Spleen (tissue), 11 donors: ENCODE data around the gene DHX34. TPM values are rescaled to one million over a fixed set of nuclear protein-coding genes. Genes with fewer than 3 reads are reported as not detected.

Experiments
- DNase-seq: peaks from one replicate; pipeline ENCODE4 v3.0.0-alpha.2; 2020
- H3K27ac ChIP-seq, 8 donors: fragments of 200-600 bp; sonication (generic) in 7 of 8; 1 replicate in 4 of 8; 2 replicates in 4 of 8; pipeline versions ENCODE4 v1.5.0 to v1.8.0; 2016 to 2021; ENCODE audit warnings: inconsistent platforms in 4 of 8, mild to moderate bottlenecking in 4 of 8, moderate library complexity in 1 of 8
- H3K27me3 ChIP-seq, 7 donors: fragments of 200-600 bp; sonication (generic) in 6 of 7; replicated peaks in 1 of 7; 1 replicate in 4 of 7; 2 replicates in 3 of 7; pipeline versions ENCODE4 v1.5.0 to v1.8.0; 2016 to 2021; ENCODE audit warnings: inconsistent platforms in 3 of 7, mild to moderate bottlenecking in 1 of 7
- H3K36me3 ChIP-seq, 6 donors: fragments of 200-600 bp; sonication (generic) in 5 of 6; 1 replicate in 4 of 6; 2 replicates in 2 of 6; pipeline versions ENCODE4 v1.5.0 to v1.8.0; 2016 to 2021; ENCODE audit warnings: inconsistent platforms in 2 of 6
- H3K4me1 ChIP-seq, 6 donors: fragments of 200-600 bp; sonication (generic) in 5 of 6; 1 replicate in 3 of 6; 2 replicates in 3 of 6; pipeline versions ENCODE4 v1.5.0 to v1.8.0; 2016 to 2021; ENCODE audit warnings: inconsistent platforms in 3 of 6
- H3K4me3 ChIP-seq, 8 donors: fragments of 200-600 bp; sonication (generic) in 7 of 8; 1 replicate in 4 of 8; 2 replicates in 4 of 8; pipeline versions ENCODE4 v1.5.0 to v1.8.0; 2016 to 2021; ENCODE audit warnings: inconsistent platforms in 4 of 8, mild to moderate bottlenecking in 4 of 8, moderate library complexity in 2 of 8
- H3K9me3 ChIP-seq, 8 donors: fragments of 200-600 bp; sonication (generic) in 7 of 8; 1 replicate in 4 of 8; 2 replicates in 4 of 8; pipeline versions ENCODE4 v1.5.0 to v1.8.0; 2016 to 2021; ENCODE audit warnings: inconsistent platforms in 4 of 8
- POLR2A ChIP-seq, 3 donors: fragments of 450-650 bp; IDR thresholded peaks; one replicate each; pipeline ENCODE4 v1.5.1; 2017; ENCODE audit warnings: antibody characterized with exemption in 3 of 3, mild to moderate bottlenecking in 1 of 3
- POLR2AphosphoS5 ChIP-seq, 3 donors: sonication (generic); formaldehyde crosslinking; IDR thresholded peaks; one replicate each; pipeline ENCODE4 v1.5.1; 2017; ENCODE audit warnings: antibody characterized with exemption in 3 of 3
- WGBS, 5 donors: extraction: QIAGEN DNeasy Blood & Tissue Kit in 3 of 5; methylation state at CpG; one replicate each; pipeline versions ENCODE4 v1.1.5 to v1.1.7; 2013 to 2018; 5-methylcytosine and 5-hydroxymethylcytosine counted together
- intact Hi-C: fragments of 100-400 bp; cut with DNase I; formaldehyde crosslinking; loops from one replicate; pipeline ENCODE4 v1.15.0; 2023; ENCODE audit warnings: low total_unique reads
- polyA plus RNA-seq, 3 donors: library from polyadenylated mRNA; stranded (reverse); fragments of 200-250 nt; gene quantifications; one replicate each; pipeline ENCODE4 v1.2.1, GENCODE V29; 2013
- total RNA-seq, 7 donors: library from RNA; depleted of rRNA in 3 of 7; stranded (reverse); fragments of >200 nt in 3 of 7; fragmentation: NEBNext Ultra II Directional in 4 of 7; extraction: Animal tissue kit (Norgen Biotek cat#: 25700) in 4 of 7; gene quantifications; one replicate each; pipeline versions ENCODE4 v1.1.0 to v1.2.1, GENCODE V29; 2016 to 2021
- TF ChIP-seq, protein P1 (sequence below), 11 experiments: fragments of 200-600 bp in 7 of 11; fragments of 450-650 bp in 4 of 11; sonication (generic) in 4 of 11; IDR thresholded peaks in 8 of 11; conservative IDR thresholded peaks in 3 of 11; 1 replicate in 7 of 11; 2 replicates in 4 of 11; pipeline versions ENCODE4 v1.4.0 to v1.8.0; 2016 to 2021; ENCODE audit warnings: antibody characterized with exemption in 11 of 11, inconsistent platforms in 4 of 11, mild to moderate bottlenecking in 1 of 11
- donor health status: healthy with polysubstance abuse.
- donor health status: DM: no; HTN: no; CAD: no; lungs with moderate emphysema.
- donor health status: DM: no; HTN: no; CAD: no.
- donor health status: Bipolar disorder and iron deficiency.
- donor health status: healthy.
- donor health status: DM: no; HTN: no; CAD: no.
- donor health status: DM: yes; HTN: yes; CAD: no.

Gene DHX34
- total and polyA plus RNA-seq, 10 donors: 8.4 to 34.8 (median 22.5) TPM

DNA sequence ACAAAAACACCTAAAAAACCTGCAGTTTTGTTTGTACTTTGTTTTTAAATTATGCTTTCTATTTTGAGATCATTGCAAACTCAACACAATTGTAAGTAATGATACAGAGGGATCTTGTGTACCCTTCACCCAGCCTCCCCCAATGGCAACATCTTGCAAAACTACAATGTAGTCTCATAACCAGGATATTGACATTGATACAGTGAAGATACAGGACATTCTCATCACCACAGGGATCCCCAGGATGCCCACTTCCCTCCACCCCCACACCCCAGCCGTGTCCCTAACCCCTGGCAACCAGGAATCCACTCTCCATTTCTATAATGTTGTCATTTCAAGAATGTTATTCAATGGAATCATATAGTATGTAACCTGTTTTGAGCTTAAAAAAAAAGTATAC is 27.5 kb upstream of the DHX34 start:
- Histone ChIP-seq H3K27me3 (peaks cover 0 to 57% (median 6%) of the 10 kb centered on the region in 7 donors), H3K4me1 (peaks cover 0 to 31% (median 8%) of the 10 kb centered on the region in 6 donors), H3K27ac (peak overlapping the region in 5 of 8 donors; percentile 51 to 86 (median 84)), H3K9me3 (peaks cover 0 to 5% (median 0%) of the 10 kb centered on the region in 8 donors), H3K4me3 (peak overlapping the region in 1 of 8 donors; percentile 38), H3K36me3 (peaks cover 0 to 38% (median 2%) of the 10 kb centered on the region in 6 donors)
- no peak for DNase-seq
- intact Hi-C loops: no loop called here
- WGBS, 5 donors: 67 to 94% (median 82%) methylated on average over 1 of the region's 1 CpG
- TF ChIP-seq POLR2A (IDR thresholded peaks at IDR 0.05) (no peak), POLR2AphosphoS5 (IDR thresholded peaks at IDR 0.05) (no peak)
- TF ChIP-seq, protein P1, sequence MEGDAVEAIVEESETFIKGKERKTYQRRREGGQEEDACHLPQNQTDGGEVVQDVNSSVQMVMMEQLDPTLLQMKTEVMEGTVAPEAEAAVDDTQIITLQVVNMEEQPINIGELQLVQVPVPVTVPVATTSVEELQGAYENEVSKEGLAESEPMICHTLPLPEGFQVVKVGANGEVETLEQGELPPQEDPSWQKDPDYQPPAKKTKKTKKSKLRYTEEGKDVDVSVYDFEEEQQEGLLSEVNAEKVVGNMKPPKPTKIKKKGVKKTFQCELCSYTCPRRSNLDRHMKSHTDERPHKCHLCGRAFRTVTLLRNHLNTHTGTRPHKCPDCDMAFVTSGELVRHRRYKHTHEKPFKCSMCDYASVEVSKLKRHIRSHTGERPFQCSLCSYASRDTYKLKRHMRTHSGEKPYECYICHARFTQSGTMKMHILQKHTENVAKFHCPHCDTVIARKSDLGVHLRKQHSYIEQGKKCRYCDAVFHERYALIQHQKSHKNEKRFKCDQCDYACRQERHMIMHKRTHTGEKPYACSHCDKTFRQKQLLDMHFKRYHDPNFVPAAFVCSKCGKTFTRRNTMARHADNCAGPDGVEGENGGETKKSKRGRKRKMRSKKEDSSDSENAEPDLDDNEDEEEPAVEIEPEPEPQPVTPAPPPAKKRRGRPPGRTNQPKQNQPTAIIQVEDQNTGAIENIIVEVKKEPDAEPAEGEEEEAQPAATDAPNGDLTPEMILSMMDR (IDR thresholded peaks at IDR 0.05 in 8 of 11, conservative IDR thresholded peaks at IDR 0.05 in 3 of 11): no peak

DNA sequence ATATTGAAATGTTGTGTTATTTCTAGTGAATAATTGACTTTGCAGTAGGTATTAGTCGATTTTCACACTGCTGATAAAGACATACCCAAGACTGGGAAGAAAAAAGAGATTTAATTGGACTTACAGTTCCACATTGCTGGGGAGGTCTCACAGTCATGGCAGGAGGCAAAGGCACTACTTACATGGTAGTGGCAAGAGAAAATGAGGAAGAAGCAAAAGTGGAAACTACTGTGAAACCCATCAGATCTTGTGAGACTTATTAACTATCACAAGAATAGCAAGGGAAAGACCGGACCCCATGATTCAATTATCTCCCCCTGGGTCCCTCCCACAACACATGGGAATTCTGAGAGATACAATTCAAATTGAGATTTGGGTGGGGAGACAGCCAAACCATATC is 27.1 kb upstream of the DHX34 start:
- peak overlapping the region in 1 of 8 donors; percentile 38 for H3K4me3 ChIP-seq
- peaks cover 0 to 35% (median 2%) of the 10 kb centered on the region in 6 donors for H3K36me3 ChIP-seq
- peaks cover 0 to 5% (median 0%) of the 10 kb centered on the region in 8 donors for H3K9me3 ChIP-seq
- 56 to 83% (median 70%) methylated on average over 2 of the region's 2 CpGs for WGBS, 5 donors
- peaks cover 0 to 30% (median 8%) of the 10 kb centered on the region in 6 donors for H3K4me1 ChIP-seq
- no peak for DNase-seq
- H3K27ac ChIP-seq: peak overlapping the region in 6 of 8 donors; percentile 5 to 86 (median 82)
- TF ChIP-seq POLR2A (IDR thresholded peaks at IDR 0.05) (no peak), POLR2AphosphoS5 (IDR thresholded peaks at IDR 0.05) (no peak)
- TF ChIP-seq, protein P1 (IDR thresholded peaks at IDR 0.05 in 8 of 11, conservative IDR thresholded peaks at IDR 0.05 in 3 of 11): no peak
- peaks cover 0 to 52% (median 6%) of the 10 kb centered on the region in 7 donors for H3K27me3 ChIP-seq
- intact Hi-C loops: no loop called here

DNA sequence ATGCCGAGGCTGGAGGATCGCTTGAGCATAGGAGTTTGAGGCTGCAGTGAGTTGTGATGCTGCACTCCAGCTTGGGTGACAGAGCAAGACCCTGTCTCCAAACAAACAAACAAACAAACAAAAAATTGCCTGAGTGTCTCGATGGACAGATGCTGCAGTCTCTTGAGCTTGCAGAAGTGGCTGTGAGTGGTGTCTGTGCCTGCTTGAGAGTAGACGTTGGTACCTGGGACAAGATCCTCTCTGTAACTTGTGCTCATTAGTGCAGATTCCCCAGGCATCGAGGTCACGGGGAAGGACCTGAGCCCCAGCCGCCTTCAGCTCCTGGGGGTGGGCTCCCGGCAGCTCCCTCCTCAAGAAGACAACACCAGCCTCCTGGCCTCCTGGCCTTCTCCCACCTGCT is 25.7 kb upstream of the DHX34 start:
- 70 to 87% (median 83%) methylated on average over 8 of the region's 8 CpGs for WGBS, 5 donors
- Histone ChIP-seq H3K27me3 (peaks cover 0 to 43% (median 6%) of the 10 kb centered on the region in 7 donors), H3K27ac (peak overlapping the region in 7 of 8 donors; percentile 41 to 86 (median 80)), H3K9me3 (peaks cover 0 to 5% (median 0%) of the 10 kb centered on the region in 8 donors), H3K4me3 (peak overlapping the region in 2 of 8 donors; percentile 4 to 55), H3K36me3 (peaks cover 0 to 34% (median 2%) of the 10 kb centered on the region in 6 donors), H3K4me1 (peaks cover 0 to 30% (median 8%) of the 10 kb centered on the region in 6 donors)
- no peak for DNase-seq
- intact Hi-C loops: no loop called here
- TF ChIP-seq, protein P1 (IDR thresholded peaks at IDR 0.05 in 8 of 11, conservative IDR thresholded peaks at IDR 0.05 in 3 of 11): no peak
- TF ChIP-seq POLR2AphosphoS5 (IDR thresholded peaks at IDR 0.05): peak in 1 of 3 donors; percentile 5

DNA sequence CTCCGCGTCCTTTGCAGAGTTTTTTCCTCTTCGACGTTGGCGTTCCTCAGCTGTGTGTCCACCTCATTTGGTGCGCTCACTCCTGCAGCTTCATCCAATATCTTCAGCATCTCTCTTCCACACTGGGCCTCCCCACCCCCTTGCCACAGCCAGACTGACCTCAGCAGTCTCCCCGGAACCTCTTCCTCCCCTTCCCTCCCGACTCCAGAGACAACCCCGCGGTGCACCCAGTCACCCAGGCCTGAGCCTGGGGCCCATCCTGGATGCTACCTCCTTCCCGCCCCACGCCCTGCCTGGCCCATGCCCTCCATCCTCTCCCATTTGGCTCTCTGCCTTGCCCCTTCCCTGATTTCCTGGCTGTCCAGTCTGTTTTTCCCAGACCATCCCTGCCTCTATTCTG is 25.2 kb upstream of the DHX34 start:
- H3K9me3 ChIP-seq: peaks cover 0 to 5% (median 0%) of the 10 kb centered on the region in 8 donors
- peak overlapping the region in 7 of 8 donors; percentile 54 to 86 (median 80) for H3K27ac ChIP-seq
- WGBS, 5 donors: 77 to 87% (median 80%) methylated on average over 12 of the region's 12 CpGs
- H3K4me1 ChIP-seq: peaks cover 0 to 30% (median 8%) of the 10 kb centered on the region in 6 donors
- H3K4me3 ChIP-seq: peak overlapping the region in 2 of 8 donors; percentile 5 to 55
- H3K36me3 ChIP-seq: peaks cover 0 to 30% (median 2%) of the 10 kb centered on the region in 6 donors
- intact Hi-C loops: no loop called here
- DNase-seq: no peak
- peaks cover 0 to 38% (median 6%) of the 10 kb centered on the region in 7 donors for H3K27me3 ChIP-seq
- TF ChIP-seq POLR2AphosphoS5 (IDR thresholded peaks at IDR 0.05): no peak
- TF ChIP-seq POLR2A (IDR thresholded peaks at IDR 0.05): no peak
- TF ChIP-seq, protein P1 (IDR thresholded peaks at IDR 0.05 in 8 of 11, conservative IDR thresholded peaks at IDR 0.05 in 3 of 11): no peak
